ENCODE measurements around the gene SLC16A11. TPM values are rescaled to one million over a fixed set of nuclear protein-coding genes. Genes with fewer than 3 reads are reported as not detected.
"Not testable (repeated sequence)": the region's sequence is repeated elsewhere in the genome, so short reads cannot be mapped to it uniquely, and the experiment has no call there.

The SLC16A11 gene
- total RNA-seq, 3 donors from 2014 or later = 1.5 to 3.6 TPM; not detected in 1

DNA sequence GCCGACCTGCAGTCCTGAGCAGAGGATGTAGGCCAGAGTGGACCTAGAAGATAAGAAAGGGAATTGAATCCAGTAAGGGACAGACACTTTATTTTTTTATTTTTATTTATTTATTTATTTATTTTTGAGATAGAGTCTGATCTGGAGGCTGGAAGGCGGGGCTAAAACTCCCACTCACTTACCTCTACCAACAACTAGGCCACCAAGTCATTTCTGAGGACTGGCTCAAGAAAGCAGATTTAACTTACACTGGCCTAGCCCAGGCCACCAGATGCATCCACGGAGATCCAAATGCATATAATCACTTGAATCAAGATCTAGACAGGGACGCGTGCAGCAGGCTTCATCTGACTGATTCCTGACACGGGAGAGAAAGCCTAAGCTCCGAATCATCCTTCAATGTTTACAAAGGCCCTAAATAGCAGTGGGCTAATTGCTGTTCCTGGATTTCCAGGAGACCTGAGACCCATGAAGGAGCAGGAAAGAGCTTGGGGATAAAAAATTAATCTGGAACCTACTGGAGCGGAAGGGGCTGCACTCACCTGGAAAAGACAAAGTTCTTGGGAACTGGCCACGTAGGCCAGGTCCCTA lies 49.1 kb downstream of the SLC16A11 start:
- Histone ChIP-seq H3K27me3 (no peaks in the 10 kb centered on the region), H3K27ac (no peak overlapping the region), H3K9me3 (no peaks in the 10 kb centered on the region), H3K36me3 (peaks cover 8% of the 10 kb centered on the region), H3K4me1 (peaks cover 0 to 6% of the 10 kb centered on the region in 2 donors), H3K4me3 (no peak overlapping the region)
- intact Hi-C loops (cut with DNase I; ENCODE audit: low total_unique reads) = no loop called here
- DNase-seq (ENCODE audit: low spot score in 2 of 2) = no peak
- TF ChIP-seq POLR2A (IDR thresholded peaks at IDR 0.05) (no peak), POLR2AphosphoS5 (IDR thresholded peaks at IDR 0.05) (no peak)
- TF ChIP-seq, protein P1, sequence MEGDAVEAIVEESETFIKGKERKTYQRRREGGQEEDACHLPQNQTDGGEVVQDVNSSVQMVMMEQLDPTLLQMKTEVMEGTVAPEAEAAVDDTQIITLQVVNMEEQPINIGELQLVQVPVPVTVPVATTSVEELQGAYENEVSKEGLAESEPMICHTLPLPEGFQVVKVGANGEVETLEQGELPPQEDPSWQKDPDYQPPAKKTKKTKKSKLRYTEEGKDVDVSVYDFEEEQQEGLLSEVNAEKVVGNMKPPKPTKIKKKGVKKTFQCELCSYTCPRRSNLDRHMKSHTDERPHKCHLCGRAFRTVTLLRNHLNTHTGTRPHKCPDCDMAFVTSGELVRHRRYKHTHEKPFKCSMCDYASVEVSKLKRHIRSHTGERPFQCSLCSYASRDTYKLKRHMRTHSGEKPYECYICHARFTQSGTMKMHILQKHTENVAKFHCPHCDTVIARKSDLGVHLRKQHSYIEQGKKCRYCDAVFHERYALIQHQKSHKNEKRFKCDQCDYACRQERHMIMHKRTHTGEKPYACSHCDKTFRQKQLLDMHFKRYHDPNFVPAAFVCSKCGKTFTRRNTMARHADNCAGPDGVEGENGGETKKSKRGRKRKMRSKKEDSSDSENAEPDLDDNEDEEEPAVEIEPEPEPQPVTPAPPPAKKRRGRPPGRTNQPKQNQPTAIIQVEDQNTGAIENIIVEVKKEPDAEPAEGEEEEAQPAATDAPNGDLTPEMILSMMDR (IDR thresholded peaks at IDR 0.05) = no peak

DNA sequence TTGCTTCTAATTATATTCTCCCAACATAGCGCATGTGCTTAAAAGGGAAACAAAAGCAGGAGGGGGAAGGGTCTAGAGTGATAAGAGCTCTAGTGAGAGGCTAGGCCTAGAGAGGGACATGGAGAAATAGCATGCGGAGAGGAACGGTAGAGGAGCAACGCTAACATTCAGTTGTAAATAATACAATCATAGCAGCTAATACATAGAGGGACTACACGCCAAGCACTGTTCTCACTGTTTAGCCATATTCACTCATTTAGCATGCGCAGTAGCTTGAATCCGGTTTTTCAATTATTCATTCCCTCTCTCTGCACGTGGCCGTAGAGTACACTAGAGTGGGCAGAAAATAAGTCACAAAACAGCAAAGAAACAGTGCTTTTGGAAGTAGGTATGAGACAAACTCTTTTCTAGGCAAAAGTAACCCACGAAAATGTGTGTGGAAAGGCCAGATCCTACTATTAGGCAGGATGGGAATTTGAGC lies 49.7 kb downstream of the SLC16A11 start:
- intact Hi-C loops (cut with DNase I; ENCODE audit: low total_unique reads) = no loop called here
- TF ChIP-seq POLR2AphosphoS5 (IDR thresholded peaks at IDR 0.05) = no peak
- TF ChIP-seq POLR2A (IDR thresholded peaks at IDR 0.05) = no peak
- TF ChIP-seq, protein P1 (IDR thresholded peaks at IDR 0.05) = no peak

DNA sequence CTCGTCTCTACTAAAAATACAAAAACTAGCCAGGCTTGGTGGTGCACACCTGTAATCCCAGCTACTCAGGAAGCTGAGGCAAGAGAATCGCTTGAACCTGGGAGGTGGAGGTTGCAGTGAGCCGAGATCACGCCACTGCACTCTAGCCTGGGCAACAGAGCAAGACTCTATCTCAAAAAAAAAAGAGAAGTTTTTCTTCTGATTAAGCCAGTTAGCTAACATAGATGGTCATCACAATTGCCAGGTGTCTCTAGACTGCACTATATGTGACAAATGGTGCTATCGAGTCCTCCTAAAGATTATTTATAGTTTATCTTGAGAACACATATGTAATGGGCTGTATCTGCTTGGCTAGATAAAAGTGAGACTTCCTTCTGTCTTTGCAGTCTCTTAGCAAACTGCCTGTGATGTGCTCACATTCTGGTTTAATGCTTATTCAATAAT lies 50.3 kb downstream of the SLC16A11 start:
- H3K4me3 ChIP-seq; H3K9me3 ChIP-seq; DNase-seq (ENCODE audit: low spot score in 2 of 2); H3K27ac ChIP-seq; H3K4me1 ChIP-seq; intact Hi-C loops (cut with DNase I; ENCODE audit: low total_unique reads); H3K36me3 ChIP-seq; H3K27me3 ChIP-seq: not testable (repeated sequence)

More for the DNA sequence above, 49.7 kb downstream of the SLC16A11 start:
- DNase-seq (ENCODE audit: low spot score in 2 of 2) = no peak
- Histone ChIP-seq H3K4me1 (peaks cover 0 to 6% of the 10 kb centered on the region in 2 donors), H3K27me3 (no peaks in the 10 kb centered on the region), H3K4me3 (no peak overlapping the region), H3K9me3 (no peaks in the 10 kb centered on the region), H3K27ac (no peak overlapping the region), H3K36me3 (peaks cover 2% of the 10 kb centered on the region)

Other genes starting within 250 kb of the SLC16A11 start
- gene TEKT1, start 212.4 kb downstream of the SLC16A11 start, total RNA-seq = not detected
- gene ALOX12, start 48.0 kb downstream of the SLC16A11 start, total RNA-seq = not detected
- gene RNASEK, start 31.5 kb downstream of the SLC16A11 start, total RNA-seq = 100 to 1,000 TPM in 1 of 3 donors, 10 to 100 TPM in 2; 18.7 to 154 (median 93.4) TPM
- gene BCL6B, start 21.0 kb downstream of the SLC16A11 start, total RNA-seq = 1 to 10 TPM; 1.4 to 5.9 (median 4.1) TPM
- gene SLC16A13, start 8.1 kb downstream of the SLC16A11 start, total RNA-seq = 1 to 10 TPM in 2 of 3 donors, under 1 TPM in 1; 0.32 to 3.5 (median 2.6) TPM
- gene CLEC10A, start 36.2 kb upstream of the SLC16A11 start, total RNA-seq = 10 to 100 TPM in 1 of 3 donors, 1 to 10 TPM in 2; 2.8 to 15.8 (median 2.9) TPM
- gene ASGR2, start 70.7 kb upstream of the SLC16A11 start, total RNA-seq = under 1 TPM; 0.33 to 0.96 (median 0.88) TPM
- gene ASGR1, start 135.3 kb upstream of the SLC16A11 start, total RNA-seq = 1 to 10 TPM; 1.0 to 1.4 (median 1.3) TPM
- 10 to 100 TPM in 2 of 3 donors, 1 to 10 TPM in 1; 7.2 to 18.4 (median 11.1) TPM for gene DLG4, start 175.7 kb upstream of the SLC16A11 start, total RNA-seq
- 1,000 to 10,000 TPM in 1 of 3 donors, 100 to 1,000 TPM in 2; 421 to 1,002 (median 829) TPM for gene ACADVL, start 175.8 kb upstream of the SLC16A11 start, total RNA-seq
- gene DVL2, start 190.4 kb upstream of the SLC16A11 start, total RNA-seq = 10 to 100 TPM; 32.0 to 58.2 (median 47.9) TPM
- gene PHF23, start 195.4 kb upstream of the SLC16A11 start, total RNA-seq = 10 to 100 TPM; 22.1 to 40.4 (median 37.7) TPM
- 100 to 1,000 TPM; 620 to 765 (median 631) TPM for gene GABARAP, start 198.4 kb upstream of the SLC16A11 start, total RNA-seq
- gene CTDNEP1, start 207.6 kb upstream of the SLC16A11 start, total RNA-seq = 10 to 100 TPM; 35.7 to 67.5 (median 60.5) TPM
- gene ELP5, start 208.1 kb upstream of the SLC16A11 start, total RNA-seq = 10 to 100 TPM; 26.9 to 36.7 (median 30.6) TPM
- 10 to 100 TPM in 2 of 3 donors, 1 to 10 TPM in 1; 5.4 to 95.9 (median 60.0) TPM for gene CLDN7, start 218.4 kb upstream of the SLC16A11 start, total RNA-seq
- 10 to 100 TPM in 1 of 3 donors, 1 to 10 TPM in 2; 2.6 to 32.5 (median 3.5) TPM for gene SLC2A4, start 237.6 kb upstream of the SLC16A11 start, total RNA-seq